NCI-H2227 (cell line): ENCODE data around the gene MYB.
"Not testable (repeated sequence)": the region's sequence is repeated elsewhere in the genome, so short reads cannot be mapped to it uniquely, and the experiment has no call there.

ENCODE experiments used
- DNase-seq: peaks from one replicate; lab custom pipeline; 2025; ENCODE audit not compliant: unreplicated experiment; lab: John Stamatoyannopoulos, UW

The MYB gene

GRCh38 chr6:135180542-135181332 lies at the start of gene MYB:
MYB (plus strand) TSS chr6:135181308; CDS start chr6:135181514, 206 bp downstream.
- DNase-seq = peak; percentile 79

DNA sequence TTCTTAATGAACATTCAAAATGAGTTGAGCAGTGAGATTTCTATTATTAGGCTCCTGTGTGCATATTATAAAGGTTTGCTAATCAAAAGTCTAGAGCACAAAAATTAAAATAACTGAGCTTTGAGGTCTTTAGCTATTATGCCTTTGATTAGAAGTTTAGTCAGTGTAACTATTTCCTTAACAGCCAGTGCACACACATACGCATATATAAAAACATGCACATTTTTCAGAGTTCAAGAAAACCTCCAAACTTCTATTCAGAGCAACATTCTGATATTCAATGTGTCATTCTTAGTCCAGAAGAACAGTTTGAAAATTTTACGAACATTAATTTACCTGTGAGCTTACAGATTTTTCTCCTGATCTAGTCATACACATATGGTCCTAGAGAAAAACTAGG lies 48.3 kb upstream of the MYB start:
- no peak for DNase-seq

GRCh38 chr6:135135835-135136234 lies 45.3 kb upstream of the MYB start:
- DNase-seq = no peak

DNA sequence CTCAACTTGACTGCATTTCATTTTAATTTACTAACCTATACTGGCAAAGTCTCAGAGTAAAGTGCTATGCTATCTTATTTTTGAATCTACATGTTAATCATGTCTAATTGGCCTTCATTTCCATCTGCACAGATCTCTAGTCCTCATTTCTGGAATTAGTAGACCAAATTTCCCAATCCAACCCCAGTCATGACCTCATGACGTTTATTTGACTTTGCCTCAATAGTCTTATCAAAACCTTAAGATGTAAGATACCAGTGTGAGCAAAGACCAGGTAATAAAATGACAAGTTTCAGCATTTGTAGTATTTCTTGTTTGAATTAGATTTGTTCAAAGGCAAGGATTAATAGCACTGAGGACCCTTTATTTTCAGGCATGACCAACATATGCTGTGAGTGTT lies 43.3 kb upstream of the MYB start:
- no peak for DNase-seq

GRCh38 chr6:135141182-135141581 lies 39.9 kb upstream of the MYB start:
- DNase-seq = no peak

DNA sequence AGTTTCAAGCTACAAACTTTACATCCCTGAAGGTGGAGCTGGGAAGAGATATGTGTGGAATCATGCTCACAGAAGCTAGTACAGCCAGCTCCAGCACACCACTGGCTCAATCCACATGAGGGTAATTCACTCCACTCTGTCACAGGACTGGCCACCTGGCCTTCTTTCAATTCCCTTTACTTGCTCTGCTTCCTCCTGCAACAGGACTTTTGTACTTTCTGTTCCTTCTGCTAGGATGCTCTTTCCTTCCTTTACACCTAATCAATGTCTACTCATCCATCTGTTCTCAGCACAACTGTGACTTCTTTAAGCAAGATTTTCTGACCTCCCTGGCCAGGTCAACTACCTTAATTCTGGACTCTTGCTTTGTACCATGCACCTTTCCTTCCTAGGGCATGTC lies 39.4 kb upstream of the MYB start:
- no peak for DNase-seq

DNA sequence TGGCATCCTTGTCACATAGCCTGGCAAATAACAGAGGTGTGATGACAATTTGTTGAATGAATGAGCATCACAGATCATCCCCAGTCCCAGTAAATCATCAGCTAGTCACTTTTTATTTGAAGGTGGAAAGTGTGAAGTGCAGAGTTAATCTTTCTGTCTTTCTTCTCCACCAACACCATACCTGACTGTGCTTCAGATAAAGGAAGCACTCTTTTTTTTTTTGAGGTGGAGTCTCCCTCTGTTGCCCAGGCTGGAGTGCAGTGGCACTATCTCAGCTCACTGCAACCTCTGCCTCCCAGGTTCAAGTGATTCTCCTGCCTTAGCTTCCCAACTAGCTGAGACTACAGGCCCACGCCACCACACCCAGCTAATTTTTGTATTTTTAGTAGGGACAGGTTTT lies 38.9 kb upstream of the MYB start:
- DNase-seq = not testable (repeated sequence)

DNA sequence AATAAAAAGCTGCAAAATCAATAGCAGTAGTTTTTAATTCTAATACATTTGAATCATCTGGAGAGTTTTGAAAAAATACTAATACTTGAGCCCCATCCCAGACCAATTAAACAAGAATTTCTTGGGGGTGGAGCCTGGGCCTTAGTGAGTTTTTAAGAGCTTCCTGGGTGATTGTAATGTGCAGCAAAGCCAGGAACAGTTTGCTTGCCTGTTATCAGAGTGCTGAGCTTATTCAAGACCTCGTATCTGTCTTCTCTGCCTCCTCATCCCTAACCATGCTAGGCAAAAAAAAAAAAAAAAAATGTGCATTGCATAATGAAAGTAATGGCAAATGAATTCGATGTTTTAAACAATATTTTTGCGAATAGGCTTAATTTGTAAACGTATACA lies 36.4 kb upstream of the MYB start:
- DNase-seq = no peak

DNA sequence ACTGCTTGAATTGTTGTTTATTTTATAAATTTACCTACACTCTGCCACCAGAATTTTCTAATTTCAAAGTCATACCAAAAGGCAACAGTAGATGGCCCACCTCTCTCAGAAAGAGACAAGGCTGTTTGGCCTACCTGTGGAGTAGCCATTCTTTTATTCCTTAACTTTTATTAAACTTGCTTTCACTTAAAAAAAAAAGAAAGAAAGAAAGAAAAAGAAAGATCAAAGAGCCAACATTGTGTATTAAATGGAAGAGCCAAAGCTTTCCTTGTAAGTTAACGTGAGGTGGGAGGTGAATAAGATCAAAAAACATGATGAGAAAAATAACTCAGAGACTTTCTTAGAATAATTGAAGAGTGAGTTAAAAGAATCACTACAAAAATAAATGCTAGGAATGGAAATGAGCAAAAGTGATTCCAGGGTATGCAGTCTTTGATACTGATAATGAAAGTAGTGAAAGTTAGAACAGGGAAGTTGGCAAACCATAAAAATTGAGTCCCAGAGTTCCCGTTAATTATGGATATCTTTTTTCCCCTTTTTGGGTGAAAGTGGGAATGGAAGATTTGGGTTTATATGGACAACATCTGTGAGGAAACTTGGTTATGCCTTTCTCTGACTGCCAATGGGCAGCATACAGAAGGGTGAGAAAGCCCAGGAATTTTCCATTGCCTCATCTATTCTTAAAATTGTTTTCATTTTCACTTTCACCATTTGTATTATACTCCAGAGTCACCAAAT lies 35.9 kb upstream of the MYB start:
- DNase-seq = peak; percentile 2

DNA sequence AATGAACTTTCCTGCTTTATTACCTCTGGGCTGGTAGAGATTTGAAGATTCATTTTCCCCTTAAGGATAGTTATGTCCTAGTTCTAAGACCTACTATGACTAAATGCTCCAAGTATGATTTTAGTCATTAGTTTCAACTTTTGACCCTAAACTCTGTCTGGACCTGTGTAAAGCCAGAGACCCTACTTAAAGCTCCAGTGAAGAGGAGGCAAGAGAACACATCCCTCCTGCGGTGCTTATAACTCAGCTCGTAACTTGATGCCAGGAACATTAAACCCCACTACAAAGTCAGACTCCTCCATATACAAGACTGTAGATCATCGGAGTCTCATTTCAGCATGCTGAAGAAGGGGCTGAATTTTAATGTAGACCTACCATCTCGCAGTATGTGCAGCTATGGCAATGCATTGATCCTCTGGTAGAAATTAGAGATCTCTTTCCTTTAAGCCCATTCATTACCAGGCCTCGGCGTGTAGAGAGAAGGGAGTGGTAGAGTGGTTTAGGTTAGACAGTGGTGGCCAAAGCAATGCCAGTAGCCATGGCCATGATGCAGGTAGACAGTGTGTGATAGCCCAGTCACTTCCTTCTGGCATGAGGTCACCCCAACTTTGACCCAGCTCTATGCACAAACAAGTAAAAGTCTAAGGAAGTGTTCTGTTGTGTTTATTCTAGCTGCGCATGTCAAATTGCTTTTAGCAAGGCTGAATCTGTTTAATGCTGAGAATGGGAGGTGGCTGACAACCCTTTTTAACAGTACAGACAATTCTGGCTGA lies 34.8 kb upstream of the MYB start:
- no peak for DNase-seq

GRCh38 chr6:135147637-135148592 lies 33.2 kb upstream of the MYB start:
- no peak for DNase-seq

DNA sequence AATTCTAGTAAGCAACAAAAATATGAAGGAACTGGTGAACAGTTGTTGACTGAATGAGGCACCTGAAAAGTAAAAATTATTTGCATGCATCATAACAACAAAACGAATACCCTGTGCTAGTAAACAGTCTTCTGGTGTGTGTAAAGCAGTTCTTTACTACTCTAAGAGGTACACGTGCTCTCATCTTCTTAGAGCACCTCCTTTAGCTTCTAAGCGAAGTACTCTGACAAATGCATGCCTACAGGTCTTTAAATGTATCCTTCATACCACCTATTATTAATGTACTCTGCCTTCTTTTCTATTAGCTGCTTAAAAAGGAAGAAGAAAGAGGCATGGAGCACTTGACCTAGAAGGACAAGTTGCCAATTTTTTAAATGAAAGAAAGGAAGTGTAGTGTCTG lies 32.2 kb upstream of the MYB start:
- peak; percentile 3 for DNase-seq

DNA sequence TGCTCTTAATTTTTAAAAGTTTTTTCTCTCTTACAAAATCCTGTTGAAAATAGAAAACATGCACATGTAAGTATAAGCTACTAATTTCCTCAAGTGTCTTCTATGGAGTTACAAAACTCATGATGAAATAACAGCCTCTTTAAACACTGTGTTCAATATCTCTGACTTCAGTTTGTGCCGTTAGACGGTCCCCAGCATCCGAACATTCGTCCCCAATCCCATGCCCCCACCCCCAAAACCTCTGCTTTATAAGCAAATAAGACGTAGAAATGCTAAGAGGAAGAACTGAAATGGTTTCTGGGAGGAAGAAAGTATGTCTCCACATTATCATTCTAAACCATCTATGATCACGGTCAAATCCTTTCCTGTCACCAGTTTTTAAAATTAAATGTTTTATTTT lies 31.7 kb upstream of the MYB start:
- no peak for DNase-seq

- DNase-seq = not testable (repeated sequence)
Observed at GRCh38 chr6:135150481-135150880, 30.6 kb upstream of the MYB start.

GRCh38 chr6:135154125-135154524 lies 27.0 kb upstream of the MYB start:
- not testable (repeated sequence) for DNase-seq

DNA sequence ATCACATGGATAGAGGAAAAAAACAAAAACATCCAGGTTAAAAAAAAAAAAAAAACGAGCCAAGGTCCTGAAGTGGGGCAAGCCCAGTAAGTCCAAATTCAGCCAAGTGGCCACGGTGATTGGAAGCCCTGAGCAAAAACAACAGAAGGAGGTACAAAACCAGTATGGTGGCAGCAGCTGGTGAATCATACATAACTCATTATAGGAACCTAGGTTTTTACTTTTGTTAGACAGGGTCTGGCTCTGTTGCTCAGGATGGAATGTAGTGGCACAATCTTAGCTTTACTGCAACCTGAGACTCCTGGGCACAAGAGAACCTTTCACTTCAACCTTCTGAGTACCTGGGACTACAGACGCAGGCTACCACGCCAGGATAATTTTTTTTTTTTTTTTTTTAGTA lies 22.7 kb upstream of the MYB start:
- DNase-seq = no peak

- DNase-seq = no peak
Observed at GRCh38 chr6:135159531-135159930, 21.6 kb upstream of the MYB start.

DNA sequence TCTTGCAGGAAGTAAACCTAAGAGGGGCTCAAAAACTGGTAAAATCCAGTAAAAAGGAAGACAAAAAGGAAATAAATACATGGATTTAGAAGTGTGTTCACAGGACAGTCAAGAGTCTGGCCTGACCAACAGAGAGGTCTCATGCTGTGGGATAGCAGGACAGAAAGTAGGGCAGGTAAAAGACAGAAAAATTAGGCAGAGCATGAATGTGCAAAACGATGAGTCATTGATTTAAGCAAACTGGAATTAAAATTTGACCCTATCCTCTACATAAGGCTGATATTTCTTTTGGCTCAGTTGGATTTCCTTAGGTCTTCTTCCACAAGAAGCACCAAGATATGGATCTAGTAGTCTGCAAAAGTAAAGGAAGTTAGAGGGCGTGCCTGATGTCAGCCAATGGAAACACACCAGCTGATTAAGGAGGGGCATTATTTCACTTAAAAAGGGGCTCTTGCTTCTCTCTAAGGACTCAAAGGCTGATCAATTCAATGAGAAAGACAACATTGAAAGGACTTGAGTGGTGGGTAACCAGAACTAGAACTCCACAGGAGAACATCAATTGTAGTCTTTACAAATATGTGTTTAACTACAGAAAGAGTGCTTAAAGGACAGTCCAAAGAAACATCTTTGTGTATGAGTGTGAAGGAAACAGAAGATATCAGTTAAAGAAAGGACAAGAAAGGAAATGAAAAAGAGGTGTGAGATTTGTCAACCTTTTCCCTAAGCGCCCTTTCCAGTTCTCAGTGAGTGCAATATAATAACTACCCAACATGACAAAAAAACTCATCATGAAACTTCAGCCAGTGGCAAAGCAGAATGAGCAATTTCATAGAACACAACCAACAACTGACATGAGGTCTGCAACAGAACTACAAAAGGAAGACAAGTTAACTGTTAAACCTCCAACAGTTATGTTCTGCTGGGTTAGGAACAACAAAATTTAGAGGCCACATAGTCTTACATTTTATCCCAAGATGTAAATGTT lies 19.4 kb upstream of the MYB start:
- no peak for DNase-seq

DNA sequence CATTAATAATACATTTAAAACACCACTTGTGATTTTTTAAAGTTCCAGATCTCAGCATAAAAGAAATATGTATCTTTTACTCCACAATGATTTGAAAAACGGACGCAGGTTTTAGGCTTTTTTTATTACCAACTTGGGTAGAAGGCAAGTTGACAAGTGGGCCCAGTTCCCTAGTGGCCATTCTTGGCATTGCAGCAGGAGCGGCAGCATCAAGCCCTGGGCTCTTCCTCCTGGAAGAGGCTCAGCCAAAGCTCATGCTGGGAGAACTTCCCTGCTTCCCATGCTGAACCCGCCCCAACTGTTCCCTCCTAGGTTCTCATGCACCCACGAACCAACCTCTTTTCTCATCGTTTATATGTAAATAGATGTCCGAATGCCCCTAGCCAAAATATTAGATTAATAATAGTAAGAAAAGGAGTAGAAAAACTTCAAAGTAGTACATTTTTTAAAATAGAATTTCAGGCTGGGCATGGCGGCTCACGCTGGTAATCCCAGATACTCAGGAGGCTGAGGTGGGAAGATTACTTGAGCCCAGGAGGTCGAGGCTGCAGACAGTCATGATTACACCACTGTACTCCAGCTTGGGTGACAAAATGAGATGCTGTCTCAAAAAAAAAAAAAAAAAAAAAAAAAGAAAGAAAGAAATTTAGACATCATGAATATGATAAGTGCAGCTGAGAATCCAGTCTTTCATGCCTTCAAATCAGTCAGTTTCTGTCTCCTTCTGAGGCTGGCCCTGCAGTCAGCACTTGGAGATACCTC lies 18.2 kb upstream of the MYB start:
- DNase-seq = peak; percentile 48
